Measurements from ENCODE around the gene TMPRSS11A. TPM values are rescaled to one million over a fixed set of nuclear protein-coding genes. Genes with fewer than 3 reads are reported as not detected.

TMPRSS11A gene
- total and polyA plus RNA-seq, 2 of the 13 experiments (the other 11 are each of a cell fraction or from before 2014, with no cell fraction given): not detected

DNA sequence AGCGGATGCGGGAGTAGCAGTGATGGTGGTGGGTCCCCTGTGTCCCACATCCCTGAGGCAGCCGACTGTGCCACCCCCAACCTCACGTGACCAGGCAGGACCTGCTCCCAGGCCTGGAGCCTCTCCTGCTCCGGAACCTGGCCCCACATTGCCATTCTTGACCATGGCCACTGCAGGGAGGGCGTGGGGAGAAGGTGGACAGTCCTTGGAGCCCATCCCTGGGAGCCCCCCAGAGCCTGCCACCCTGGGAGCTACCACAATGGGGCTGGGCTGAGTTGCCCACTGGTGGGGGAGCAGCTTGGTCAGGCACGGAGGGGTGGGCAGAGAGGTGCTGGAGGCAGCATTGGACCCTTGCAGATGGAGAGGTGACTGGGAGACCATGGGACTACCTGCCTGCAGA lies 36.8 kb downstream of the TMPRSS11A start:
- BruUV-seq (replicated peaks): no TSS peak
- no peak for TF ChIP-seq ZNF253 (CRISPR knock-in tag; IDR thresholded peaks at IDR 0.05; ENCODE audit: borderline replicate concordance)
- TF ChIP-seq, protein P1, sequence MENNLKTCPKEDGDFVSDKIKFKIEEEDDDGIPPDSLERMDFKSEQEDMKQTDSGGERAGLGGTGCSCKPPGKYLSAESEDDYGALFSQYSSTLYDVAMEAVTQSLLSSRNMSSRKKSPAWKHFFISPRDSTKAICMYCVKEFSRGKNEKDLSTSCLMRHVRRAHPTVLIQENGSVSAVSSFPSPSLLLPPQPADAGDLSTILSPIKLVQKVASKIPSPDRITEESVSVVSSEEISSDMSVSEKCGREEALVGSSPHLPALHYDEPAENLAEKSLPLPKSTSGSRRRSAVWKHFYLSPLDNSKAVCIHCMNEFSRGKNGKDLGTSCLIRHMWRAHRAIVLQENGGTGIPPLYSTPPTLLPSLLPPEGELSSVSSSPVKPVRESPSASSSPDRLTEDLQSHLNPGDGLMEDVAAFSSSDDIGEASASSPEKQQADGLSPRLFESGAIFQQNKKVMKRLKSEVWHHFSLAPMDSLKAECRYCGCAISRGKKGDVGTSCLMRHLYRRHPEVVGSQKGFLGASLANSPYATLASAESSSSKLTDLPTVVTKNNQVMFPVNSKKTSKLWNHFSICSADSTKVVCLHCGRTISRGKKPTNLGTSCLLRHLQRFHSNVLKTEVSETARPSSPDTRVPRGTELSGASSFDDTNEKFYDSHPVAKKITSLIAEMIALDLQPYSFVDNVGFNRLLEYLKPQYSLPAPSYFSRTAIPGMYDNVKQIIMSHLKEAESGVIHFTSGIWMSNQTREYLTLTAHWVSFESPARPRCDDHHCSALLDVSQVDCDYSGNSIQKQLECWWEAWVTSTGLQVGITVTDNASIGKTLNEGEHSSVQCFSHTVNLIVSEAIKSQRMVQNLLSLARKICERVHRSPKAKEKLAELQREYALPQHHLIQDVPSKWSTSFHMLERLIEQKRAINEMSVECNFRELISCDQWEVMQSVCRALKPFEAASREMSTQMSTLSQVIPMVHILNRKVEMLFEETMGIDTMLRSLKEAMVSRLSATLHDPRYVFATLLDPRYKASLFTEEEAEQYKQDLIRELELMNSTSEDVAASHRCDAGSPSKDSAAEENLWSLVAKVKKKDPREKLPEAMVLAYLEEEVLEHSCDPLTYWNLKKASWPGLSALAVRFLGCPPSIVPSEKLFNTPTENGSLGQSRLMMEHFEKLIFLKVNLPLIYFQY (CRISPR knock-in tag; IDR thresholded peaks at IDR 0.05; ENCODE audit: borderline replicate concordance): no peak
- H3K4me3 ChIP-seq (replicated peaks in 1 of 3; ENCODE audit: insufficient read depth in 1 of 3, low read depth in 2 of 3, low read length in 3 of 3): no peak overlapping the region
- POLR2A ChIA-PET: no interaction called here
- H3K4me2 ChIP-seq (ENCODE audit: low read depth, low read length): no peak overlapping the region
- H3K27me3 ChIP-seq (ENCODE audit: control insufficient read depth in 1 of 2, insufficient read depth in 2 of 2, low read length in 2 of 2): no peaks in the 10 kb centered on the region; a peak in 1 of 5 replicates
- H4K20me1 ChIP-seq (ENCODE audit: insufficient read depth, low read length): no peaks in the 10 kb centered on the region
- in situ Hi-C loops (cut with HindIII; ENCODE audit: extremely low pct_ligation_motif_present, low pct_unique_long_range_greater_than_20kb): no loop called here
- H2AFZ ChIP-seq (ENCODE audit: low read length): no peak overlapping the region
- no peak overlapping the region for H3K27ac ChIP-seq (ENCODE audit: extremely low read length, insufficient read depth, low read length)
- intact Hi-C loops (cut with micrococcal nuclease; ENCODE audit: unreplicated experiment): no loop called here
- H3K36me3 ChIP-seq (replicated peaks in 1 of 2; ENCODE audit: control insufficient read depth in 1 of 2, insufficient read depth in 2 of 2, low read length in 2 of 2): no peaks in the 10 kb centered on the region
- CTCF ChIA-PET (ENCODE audit: low intra/inter-chr PET ratio, low total read pairs): no interaction called here
- no peaks in the 10 kb centered on the region for H3K4me1 ChIP-seq (ENCODE audit: insufficient read depth, low read length)
- no peak overlapping the region for H3K9ac ChIP-seq (ENCODE audit: insufficient read depth, low read depth, low read length)
- FAIRE-seq (no peak), DNase-seq (ENCODE audit: low spot score) (no peak), ATAC-seq (no peak)
- H3K79me2 ChIP-seq (ENCODE audit: insufficient read depth, low read length): no peaks in the 10 kb centered on the region
- no peaks in the 10 kb centered on the region for H3K9me3 ChIP-seq (ENCODE audit: low read length)
- WGBS (ENCODE audit: low lambda C conversion rate): 10% methylated on average over 2 of the region's 7 CpGs

DNA sequence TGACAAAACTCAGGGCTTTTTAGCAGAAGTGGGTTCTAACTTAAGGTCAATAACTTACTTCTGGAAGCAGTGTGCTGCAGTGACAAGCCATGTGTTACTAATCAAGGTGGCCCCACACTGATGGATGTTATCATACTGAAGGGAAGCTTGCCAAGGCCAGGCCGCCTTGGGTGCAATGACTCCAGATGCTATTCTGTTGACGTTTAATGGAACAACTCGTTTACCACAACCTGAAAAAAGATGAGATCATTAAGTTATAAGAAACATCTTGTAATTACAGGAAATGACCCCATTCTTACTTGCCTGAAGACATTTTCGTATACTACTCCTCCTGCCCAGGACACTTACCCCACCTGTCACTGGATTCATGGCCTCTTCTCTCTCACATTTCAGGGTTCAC lies 40.6 kb downstream of the TMPRSS11A start:
- TF ChIP-seq, protein P2, sequence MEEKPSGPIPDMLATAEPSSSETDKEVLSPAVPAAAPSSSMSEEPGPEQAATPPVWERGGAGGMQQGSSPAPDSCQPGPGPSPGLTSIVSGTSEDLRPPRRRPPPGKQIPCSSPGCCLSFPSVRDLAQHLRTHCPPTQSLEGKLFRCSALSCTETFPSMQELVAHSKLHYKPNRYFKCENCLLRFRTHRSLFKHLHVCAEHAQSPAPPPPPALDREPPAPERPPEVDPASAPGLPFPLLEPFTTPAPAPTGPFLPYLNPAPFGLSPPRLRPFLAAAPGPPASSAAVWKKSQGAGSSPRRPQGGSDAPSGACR (CRISPR knock-in tag; IDR thresholded peaks at IDR 0.05): no peak
- TF ChIP-seq CCDC6 (CRISPR knock-in tag; IDR thresholded peaks at IDR 0.05) (no peak), ETV5 (CRISPR knock-in tag; IDR thresholded peaks at IDR 0.05; ENCODE audit: borderline replicate concordance) (no peak)
- Histone ChIP-seq H3K4me1 (ENCODE audit: insufficient read depth, low read length) (no peaks in the 10 kb centered on the region), H3K9ac (ENCODE audit: insufficient read depth, low read depth, low read length) (no peak overlapping the region), H3K9me3 (ENCODE audit: low read length) (no peaks in the 10 kb centered on the region), H3K79me2 (ENCODE audit: insufficient read depth, low read length) (no peaks in the 10 kb centered on the region), H3K4me2 (ENCODE audit: low read depth, low read length) (no peak overlapping the region), H3K4me3 (replicated peaks in 1 of 3; ENCODE audit: insufficient read depth in 1 of 3, low read depth in 2 of 3, low read length in 3 of 3) (no peak overlapping the region), H3K36me3 (replicated peaks in 1 of 2; ENCODE audit: control insufficient read depth in 1 of 2, insufficient read depth in 2 of 2, low read length in 2 of 2) (no peaks in the 10 kb centered on the region), H3K27ac (ENCODE audit: extremely low read length, insufficient read depth, low read length) (no peak overlapping the region), H2AFZ (ENCODE audit: low read length) (no peak overlapping the region), H4K20me1 (ENCODE audit: insufficient read depth, low read length) (no peaks in the 10 kb centered on the region), H3K27me3 (ENCODE audit: control insufficient read depth in 1 of 2, insufficient read depth in 2 of 2, low read length in 2 of 2) (no peaks in the 10 kb centered on the region; a peak in 1 of 5 replicates)
- POLR2A ChIA-PET: no interaction called here
- intact Hi-C loops (cut with micrococcal nuclease; ENCODE audit: unreplicated experiment): no loop called here
- 7% methylated on average over 4 of the region's 4 CpGs for WGBS (ENCODE audit: low lambda C conversion rate)
- no TSS peak for BruUV-seq (replicated peaks)
- FAIRE-seq (no peak), DNase-seq (ENCODE audit: low spot score) (no peak), ATAC-seq (no peak)
- in situ Hi-C loops (cut with HindIII; ENCODE audit: extremely low pct_ligation_motif_present, low pct_unique_long_range_greater_than_20kb): loop anchor here (25.0 kb wide), 1 partner anchor 360 kb away; the partner anchor contains the start of gene STAP1
- CTCF ChIA-PET (ENCODE audit: low intra/inter-chr PET ratio, low total read pairs): no interaction called here

Measured in HepG2 (cell line).